ENCODE measurements around the gene TBC1D13.
"Not testable (repeated sequence)": the region's sequence is repeated elsewhere in the genome, so short reads cannot be mapped to it uniquely, and the experiment has no call there.

TBC1D13 gene

DNA sequence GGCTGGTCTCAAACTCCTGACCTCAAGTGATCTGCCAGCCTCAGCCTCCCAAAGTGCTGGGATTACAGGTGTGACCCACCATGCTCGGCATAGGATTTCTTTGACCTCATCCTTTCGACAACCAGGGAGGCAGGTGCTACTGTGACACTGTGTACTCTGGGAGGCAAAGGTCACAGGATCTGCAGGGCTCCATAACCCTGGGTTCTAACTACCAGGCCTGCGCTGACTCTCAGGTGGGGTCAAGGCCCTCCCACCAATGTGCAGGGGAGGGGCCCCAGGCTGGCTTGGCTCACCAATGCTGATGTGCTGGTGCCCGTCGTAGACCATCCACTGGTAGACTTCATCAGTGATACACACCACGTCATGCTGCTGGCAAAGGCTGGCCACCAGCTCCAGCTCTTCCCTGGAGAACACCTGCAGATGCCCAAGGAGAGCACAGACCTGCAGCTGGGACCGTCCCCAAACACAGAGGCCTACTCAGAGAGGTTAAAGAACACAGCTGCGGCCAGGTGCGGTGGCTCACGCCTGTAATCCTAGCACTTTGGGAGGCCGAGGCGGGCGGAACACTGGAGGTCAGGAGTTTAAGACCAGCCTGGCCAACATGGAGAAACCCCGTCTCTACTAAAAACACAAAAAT lies 49.6 kb downstream of the TBC1D13 start:
- H3K27ac ChIP-seq (ENCODE audit: low read depth, low read length): no peak overlapping the region

DNA sequence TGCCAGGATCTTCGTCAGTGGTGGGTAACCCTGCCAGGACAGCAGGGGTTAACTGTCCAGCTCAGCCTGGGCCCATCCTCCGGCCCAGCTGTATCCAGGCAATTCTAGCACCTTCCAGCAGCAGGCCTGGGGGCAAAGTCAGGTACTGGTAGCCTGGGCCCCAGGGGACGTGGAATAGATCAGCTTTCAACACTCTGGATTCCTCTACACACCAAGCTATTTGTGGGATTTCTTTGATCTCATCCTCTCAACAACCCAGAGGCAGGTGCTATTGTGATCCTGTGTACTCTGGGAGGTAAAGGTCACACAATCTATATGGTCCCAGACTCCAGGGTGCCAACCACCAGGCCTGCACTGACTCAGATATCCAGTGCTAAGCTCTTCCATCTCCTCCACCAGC lies 51.3 kb downstream of the TBC1D13 start:
- Histone ChIP-seq H3K27ac (ENCODE audit: low read depth, low read length) (no peak overlapping the region), H3K4me3 (ENCODE audit: low read length) (no peak overlapping the region), H3K9ac (ENCODE audit: low read depth, low read length) (no peak overlapping the region), H3K27me3 (ENCODE audit: insufficient read depth, low read length) (no peaks in the 10 kb centered on the region), H3K36me3 (ENCODE audit: insufficient read depth, low read length) (peaks cover 49% of the 10 kb centered on the region), H3K4me1 (ENCODE audit: insufficient read depth, low read length) (no peaks in the 10 kb centered on the region), H3K9me3 (ENCODE audit: insufficient read depth, low read depth, low read length) (no peaks in the 10 kb centered on the region)
- 85% methylated on average over 3 of the region's 3 CpGs for WGBS

More for the DNA sequence above, 49.6 kb downstream of the TBC1D13 start:
- H3K4me3 ChIP-seq (ENCODE audit: low read length): no peak overlapping the region
- H3K27me3 ChIP-seq (ENCODE audit: insufficient read depth, low read length): no peaks in the 10 kb centered on the region
- H3K9ac ChIP-seq (ENCODE audit: low read depth, low read length): no peak overlapping the region
- H3K9me3 ChIP-seq (ENCODE audit: insufficient read depth, low read depth, low read length): no peaks in the 10 kb centered on the region
- H3K36me3 ChIP-seq (ENCODE audit: insufficient read depth, low read length): peaks cover 50% of the 10 kb centered on the region
- 95% methylated on average over 14 of the region's 14 CpGs for WGBS
- H3K4me1 ChIP-seq (ENCODE audit: insufficient read depth, low read length): no peaks in the 10 kb centered on the region

GRCh38 chr9:128840524-128840923 lies 53.5 kb downstream of the TBC1D13 start:
- H3K4me3 ChIP-seq (ENCODE audit: low read length): no peak overlapping the region
- H3K36me3 ChIP-seq (ENCODE audit: insufficient read depth, low read length): peaks cover 34% of the 10 kb centered on the region
- H3K9me3 ChIP-seq (ENCODE audit: insufficient read depth, low read depth, low read length): no peaks in the 10 kb centered on the region
- H3K27ac ChIP-seq (ENCODE audit: low read depth, low read length): no peak overlapping the region
- H3K27me3 ChIP-seq (ENCODE audit: insufficient read depth, low read length): no peaks in the 10 kb centered on the region
- H3K4me1 ChIP-seq (ENCODE audit: insufficient read depth, low read length): no peaks in the 10 kb centered on the region
- WGBS: 100% methylated on average over 1 of the region's 1 CpG
- H3K9ac ChIP-seq (ENCODE audit: low read depth, low read length): no peak overlapping the region

GRCh38 chr9:128841694-128842492 lies 54.8 kb downstream of the TBC1D13 start:
- H3K9me3 ChIP-seq (ENCODE audit: insufficient read depth, low read depth, low read length): no peaks in the 10 kb centered on the region
- peaks cover 27% of the 10 kb centered on the region for H3K36me3 ChIP-seq (ENCODE audit: insufficient read depth, low read length)
- no peak overlapping the region for H3K9ac ChIP-seq (ENCODE audit: low read depth, low read length)
- no peak overlapping the region for H3K4me3 ChIP-seq (ENCODE audit: low read length)
- no peak overlapping the region for H3K27ac ChIP-seq (ENCODE audit: low read depth, low read length)
- H3K27me3 ChIP-seq (ENCODE audit: insufficient read depth, low read length): no peaks in the 10 kb centered on the region
- WGBS: 95% methylated on average over 12 of the region's 12 CpGs
- no peaks in the 10 kb centered on the region for H3K4me1 ChIP-seq (ENCODE audit: insufficient read depth, low read length)

DNA sequence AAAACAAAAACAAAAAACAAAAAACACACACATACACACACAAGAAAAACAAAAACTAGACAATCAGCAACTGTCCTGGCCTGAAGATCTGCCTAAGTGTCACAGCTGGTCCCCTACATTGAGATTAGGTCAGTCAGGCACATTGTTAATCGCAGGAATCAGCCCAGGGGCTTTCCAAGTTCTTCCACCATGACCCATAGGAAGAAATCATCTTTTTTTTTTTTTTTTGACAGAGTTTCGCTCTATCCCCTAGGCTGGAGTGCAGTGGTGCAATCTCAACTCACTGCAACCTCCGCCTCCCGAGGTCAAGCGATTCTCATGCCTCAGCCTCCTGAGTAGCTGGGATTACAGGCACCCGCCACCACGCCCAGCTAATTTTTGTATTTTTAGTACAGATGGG lies 56.1 kb downstream of the TBC1D13 start:
- peaks cover 21% of the 10 kb centered on the region for H3K36me3 ChIP-seq (ENCODE audit: insufficient read depth, low read length)
- H3K9me3 ChIP-seq (ENCODE audit: insufficient read depth, low read depth, low read length); H3K27ac ChIP-seq (ENCODE audit: low read depth, low read length); H3K4me1 ChIP-seq (ENCODE audit: insufficient read depth, low read length); H3K9ac ChIP-seq (ENCODE audit: low read depth, low read length); H3K4me3 ChIP-seq (ENCODE audit: low read length); H3K27me3 ChIP-seq (ENCODE audit: insufficient read depth, low read length): not testable (repeated sequence)
- 95% methylated on average over 7 of the region's 7 CpGs for WGBS

- Histone ChIP-seq H3K27me3 (ENCODE audit: insufficient read depth, low read length) (no peaks in the 10 kb centered on the region), H3K9ac (ENCODE audit: low read depth, low read length) (no peak overlapping the region), H3K27ac (ENCODE audit: low read depth, low read length) (no peak overlapping the region), H3K36me3 (ENCODE audit: insufficient read depth, low read length) (peaks cover 16% of the 10 kb centered on the region; the same call in 1 of the 2 replicates), H3K4me3 (ENCODE audit: low read length) (no peak overlapping the region), H3K9me3 (ENCODE audit: insufficient read depth, low read depth, low read length) (peaks cover 3% of the 10 kb centered on the region; the same call in 1 of the 2 replicates), H3K4me1 (ENCODE audit: insufficient read depth, low read length) (no peaks in the 10 kb centered on the region)
- 87% methylated on average over 13 of the region's 13 CpGs for WGBS
Measured at GRCh38 chr9:128845186-128845931, 58.3 kb downstream of the TBC1D13 start.

- no peak overlapping the region for H3K4me3 ChIP-seq (ENCODE audit: low read length)
- no peaks in the 10 kb centered on the region for H3K27me3 ChIP-seq (ENCODE audit: insufficient read depth, low read length)
- peaks cover 9% of the 10 kb centered on the region; the same call in 1 of the 2 replicates for H3K36me3 ChIP-seq (ENCODE audit: insufficient read depth, low read length)
- H3K4me1 ChIP-seq (ENCODE audit: insufficient read depth, low read length): no peaks in the 10 kb centered on the region
- no peak overlapping the region for H3K9ac ChIP-seq (ENCODE audit: low read depth, low read length)
- H3K27ac ChIP-seq (ENCODE audit: low read depth, low read length): no peak overlapping the region
- WGBS: 92% methylated on average over 3 of the region's 3 CpGs
- H3K9me3 ChIP-seq (ENCODE audit: insufficient read depth, low read depth, low read length): peaks cover 7% of the 10 kb centered on the region; the same call in 1 of the 2 replicates
Measured at GRCh38 chr9:128846680-128847030, 59.6 kb downstream of the TBC1D13 start.

DNA sequence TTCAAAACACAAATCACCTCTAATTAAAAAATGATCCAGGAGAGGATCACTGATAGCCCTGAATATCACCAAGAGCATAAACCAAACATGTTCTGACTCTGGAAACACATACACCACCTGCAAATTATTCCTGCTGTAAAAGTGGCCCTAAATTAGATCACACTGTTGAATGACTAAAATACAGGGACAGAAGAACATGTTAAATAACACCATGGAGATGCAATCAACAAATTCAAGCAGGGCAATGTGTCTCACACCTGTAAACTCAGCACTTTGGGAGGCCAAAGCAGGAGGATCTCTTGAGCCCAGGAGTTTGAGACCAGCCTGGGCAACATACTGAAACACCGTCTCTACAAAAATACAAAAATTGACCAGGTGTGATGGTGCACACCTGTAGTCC lies 60.8 kb downstream of the TBC1D13 start:
- Histone ChIP-seq H3K9ac (ENCODE audit: low read depth, low read length) (no peak overlapping the region), H3K27me3 (ENCODE audit: insufficient read depth, low read length) (no peaks in the 10 kb centered on the region), H3K4me1 (ENCODE audit: insufficient read depth, low read length) (no peaks in the 10 kb centered on the region), H3K36me3 (ENCODE audit: insufficient read depth, low read length) (no peaks in the 10 kb centered on the region; the same call in 1 of the 2 replicates), H3K4me3 (ENCODE audit: low read length) (no peak overlapping the region), H3K27ac (ENCODE audit: low read depth, low read length) (no peak overlapping the region), H3K9me3 (ENCODE audit: insufficient read depth, low read depth, low read length) (peaks cover 7% of the 10 kb centered on the region; the same call in 1 of the 2 replicates)
- 94% methylated on average over 1 of the region's 1 CpG for WGBS

- WGBS: 87% methylated on average over 9 of the region's 10 CpGs
- H3K4me3 ChIP-seq (ENCODE audit: low read length); H3K27me3 ChIP-seq (ENCODE audit: insufficient read depth, low read length); H3K27ac ChIP-seq (ENCODE audit: low read depth, low read length); H3K9ac ChIP-seq (ENCODE audit: low read depth, low read length); H3K4me1 ChIP-seq (ENCODE audit: insufficient read depth, low read length); H3K36me3 ChIP-seq (ENCODE audit: insufficient read depth, low read length); H3K9me3 ChIP-seq (ENCODE audit: insufficient read depth, low read depth, low read length): not testable (repeated sequence)
Measured at GRCh38 chr9:128851024-128851423, 64.0 kb downstream of the TBC1D13 start.

- H3K36me3 ChIP-seq (ENCODE audit: insufficient read depth, low read length); H3K27ac ChIP-seq (ENCODE audit: low read depth, low read length); H3K4me1 ChIP-seq (ENCODE audit: insufficient read depth, low read length); H3K9me3 ChIP-seq (ENCODE audit: insufficient read depth, low read depth, low read length); H3K27me3 ChIP-seq (ENCODE audit: insufficient read depth, low read length); H3K9ac ChIP-seq (ENCODE audit: low read depth, low read length); H3K4me3 ChIP-seq (ENCODE audit: low read length): not testable (repeated sequence)
- WGBS: 94% methylated on average over 10 of the region's 10 CpGs
Measured at GRCh38 chr9:128851779-128852600, 64.9 kb downstream of the TBC1D13 start.
